ENCODE measurements around the gene SLC1A4.
"Not testable (repeated sequence)": the region's sequence is repeated elsewhere in the genome, so short reads cannot be mapped to it uniquely, and the experiment has no call there.

SLC1A4 gene

DNA sequence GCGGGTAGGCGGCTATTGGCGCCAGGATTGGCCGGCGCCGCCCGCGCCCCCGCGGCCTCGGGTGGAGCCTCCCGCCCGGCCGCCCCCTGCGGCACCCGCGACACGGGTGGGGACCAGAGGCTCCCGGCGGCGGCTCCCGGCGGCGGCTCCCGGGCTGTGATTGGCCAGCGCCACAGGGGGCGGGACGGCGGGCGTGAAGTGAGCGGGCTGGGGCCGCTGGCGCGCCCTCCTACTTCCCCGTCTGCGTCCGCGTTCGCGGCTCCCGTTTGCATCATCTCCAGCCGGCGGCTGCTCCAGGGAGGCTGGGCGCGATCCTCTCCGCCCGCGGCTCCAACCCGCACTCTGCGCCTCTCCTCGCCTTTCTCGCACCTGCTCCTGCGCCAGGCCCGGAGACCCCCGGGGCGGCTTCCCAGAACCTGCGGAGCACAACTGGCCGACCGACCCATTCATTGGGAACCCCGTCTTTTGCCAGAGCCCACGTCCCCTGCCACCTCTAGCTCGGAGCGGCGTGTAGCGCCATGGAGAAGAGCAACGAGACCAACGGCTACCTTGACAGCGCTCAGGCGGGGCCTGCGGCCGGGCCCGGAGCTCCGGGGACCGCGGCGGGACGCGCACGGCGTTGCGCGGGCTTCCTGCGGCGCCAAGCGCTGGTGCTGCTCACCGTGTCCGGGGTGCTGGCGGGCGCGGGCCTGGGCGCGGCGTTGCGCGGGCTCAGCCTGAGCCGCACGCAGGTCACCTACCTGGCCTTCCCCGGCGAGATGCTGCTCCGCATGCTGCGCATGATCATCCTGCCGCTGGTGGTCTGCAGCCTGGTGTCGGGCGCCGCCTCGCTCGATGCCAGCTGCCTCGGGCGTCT lies at the start of gene SLC1A4:
Gene SLC1A4, plus strand, starts transcription at position 274 of the 856 bp plus-strand sequence. Its CDS starts 245 bp downstream, at position 519.
- peak; percentile 81 for DNase-seq

DNA sequence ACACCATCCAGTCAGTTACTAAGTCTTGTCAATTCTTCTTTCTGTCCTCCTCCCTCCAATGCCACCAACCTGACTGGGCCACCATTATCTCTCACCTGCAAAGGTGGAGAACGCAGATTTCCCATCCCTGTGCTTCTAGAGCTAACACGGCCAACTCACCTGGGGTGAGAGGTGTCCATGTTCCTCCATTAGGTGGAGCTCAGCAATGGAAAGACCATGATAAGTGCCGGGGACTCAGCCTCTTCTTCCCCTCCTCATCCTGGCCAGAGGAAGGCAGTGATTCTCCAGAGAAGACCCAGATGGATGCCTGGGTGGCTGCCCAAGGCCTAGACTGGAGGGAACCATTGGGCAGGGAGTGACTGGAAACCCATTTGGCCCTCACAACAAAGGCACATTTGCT lies 48.1 kb upstream of the SLC1A4 start:
- DNase-seq = no peak

DNA sequence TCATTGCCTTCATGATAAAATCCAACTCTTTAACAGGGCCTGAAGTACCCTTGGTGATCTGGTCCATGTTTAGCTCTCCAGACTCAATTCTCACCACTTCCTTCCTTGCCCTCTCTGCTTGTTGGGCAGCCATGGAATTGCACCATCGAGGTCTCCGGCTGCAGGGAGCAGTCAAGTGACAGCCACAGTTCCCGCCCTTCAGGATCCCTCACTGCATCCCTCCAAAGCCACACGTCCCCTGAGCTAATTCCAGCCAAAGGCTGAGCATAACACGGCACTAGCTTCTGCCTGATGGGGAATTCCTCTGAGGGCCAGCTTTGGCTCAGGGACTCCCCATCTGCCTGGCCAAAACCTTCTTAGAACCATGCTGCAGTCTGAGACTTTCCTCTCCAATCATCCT lies 47.4 kb upstream of the SLC1A4 start:
- DNase-seq = no peak

DNA sequence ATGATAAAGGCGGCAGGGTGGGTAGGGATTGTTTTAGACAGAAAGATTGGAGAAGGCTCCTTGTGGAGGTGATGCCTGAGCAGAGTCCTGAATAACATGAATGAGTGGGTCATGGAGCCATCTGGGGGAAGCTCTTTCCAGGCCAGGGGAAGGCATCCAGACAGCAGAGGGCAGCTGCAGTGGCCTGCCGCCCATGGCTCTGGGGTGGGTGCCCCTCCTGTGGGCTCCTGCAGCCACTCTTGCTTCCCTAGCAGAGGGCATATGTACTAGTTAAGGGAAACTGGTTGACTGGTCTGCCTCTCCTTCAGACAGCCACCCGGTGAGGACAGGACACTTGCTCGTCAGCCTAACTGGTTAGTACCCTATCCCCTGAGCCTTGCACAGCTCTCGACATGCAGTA lies 46.5 kb upstream of the SLC1A4 start:
- DNase-seq = no peak

DNA sequence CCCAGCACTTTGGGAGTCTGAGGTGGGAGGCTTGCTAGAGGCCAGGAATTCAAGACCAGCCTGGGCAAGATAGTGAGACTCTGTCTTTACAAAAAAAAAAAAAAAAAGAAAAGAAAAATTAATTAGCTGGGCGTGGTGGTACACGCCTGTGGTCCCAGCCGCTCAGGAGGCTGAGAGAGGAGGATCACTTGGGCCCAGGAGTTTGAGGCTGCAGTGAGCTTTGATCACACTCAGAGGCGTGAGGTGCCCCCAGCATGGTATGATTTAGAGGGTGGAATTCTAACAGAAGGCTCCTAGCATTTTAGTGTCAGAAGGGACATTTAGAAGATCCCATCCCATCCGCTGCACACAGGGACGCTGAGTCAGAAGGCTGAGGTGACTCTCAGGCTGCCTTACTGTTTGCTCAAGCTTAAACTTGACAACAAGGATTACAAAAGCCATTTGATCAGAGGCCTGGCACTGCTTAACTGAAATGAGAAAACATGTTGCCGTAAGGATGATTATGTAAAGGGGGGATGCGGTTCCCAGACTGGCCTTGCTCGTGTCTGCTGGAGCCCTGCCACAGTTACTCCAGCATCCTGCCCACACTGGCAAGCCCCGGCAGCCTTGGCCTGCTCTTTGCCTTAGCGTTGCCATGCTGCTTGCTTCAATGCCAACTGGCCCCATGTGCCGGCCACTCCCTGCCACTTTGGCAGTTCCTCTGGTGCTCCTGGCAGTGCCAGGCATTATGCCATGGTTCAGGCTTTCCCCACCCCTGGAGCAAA lies 45.6 kb upstream of the SLC1A4 start:
- DNase-seq = no peak

DNA sequence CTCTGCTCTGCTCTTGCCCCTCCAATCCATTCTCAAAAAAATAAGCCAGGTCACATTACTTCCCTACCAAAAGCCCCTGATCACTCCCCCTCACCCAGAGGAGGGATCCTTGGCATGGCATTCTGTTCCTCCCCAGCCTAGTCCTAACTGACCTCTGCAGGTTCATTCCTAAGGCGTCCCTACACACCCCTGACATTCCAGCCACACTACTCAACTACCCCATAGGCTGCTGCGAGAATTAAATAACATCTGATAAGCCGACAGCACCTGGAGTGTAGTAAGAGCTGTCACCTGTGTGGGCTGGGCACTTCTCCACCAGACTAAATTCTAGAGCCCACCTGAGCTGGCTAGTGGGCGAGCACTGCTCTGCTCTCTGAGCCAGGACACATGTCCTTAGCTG lies 44.7 kb upstream of the SLC1A4 start:
- DNase-seq = no peak

DNA sequence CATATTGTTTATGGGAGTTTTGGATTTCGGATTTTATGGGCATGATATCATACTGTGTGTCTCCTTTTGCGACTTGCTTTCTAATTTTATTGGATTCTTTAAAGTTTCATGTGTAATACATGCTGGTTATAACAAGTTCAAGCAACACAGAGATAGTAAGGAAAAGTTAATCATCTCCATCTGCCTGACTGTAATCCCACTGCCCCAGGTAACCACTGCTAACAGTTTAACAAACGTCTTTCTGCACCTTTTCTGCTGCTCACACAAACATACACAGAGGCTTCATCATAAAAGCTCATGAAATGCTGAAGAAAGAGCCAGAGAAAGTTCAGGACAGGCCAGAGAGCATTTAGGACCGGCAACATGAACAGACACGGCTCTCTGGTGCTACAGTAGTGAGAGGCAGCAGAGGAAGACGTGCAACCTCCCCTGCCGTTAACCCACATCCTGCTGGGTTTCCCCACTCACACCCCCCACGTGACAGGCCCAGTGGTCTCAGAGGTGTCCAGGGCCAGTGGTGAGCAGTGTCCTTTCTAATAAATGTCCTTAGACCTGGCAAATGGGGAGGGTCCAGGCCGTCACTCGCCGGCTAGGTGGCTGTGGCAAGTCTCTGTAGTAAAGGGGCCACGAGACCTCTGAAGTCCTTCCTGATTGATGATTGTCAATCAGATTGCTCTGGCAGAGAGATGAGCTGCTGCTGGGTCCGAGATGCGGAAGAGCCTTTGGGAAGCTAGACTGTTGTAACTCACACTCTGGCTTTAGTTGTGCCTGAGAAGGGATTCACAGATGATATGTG lies 43.0 kb upstream of the SLC1A4 start:
- DNase-seq = no peak

DNA sequence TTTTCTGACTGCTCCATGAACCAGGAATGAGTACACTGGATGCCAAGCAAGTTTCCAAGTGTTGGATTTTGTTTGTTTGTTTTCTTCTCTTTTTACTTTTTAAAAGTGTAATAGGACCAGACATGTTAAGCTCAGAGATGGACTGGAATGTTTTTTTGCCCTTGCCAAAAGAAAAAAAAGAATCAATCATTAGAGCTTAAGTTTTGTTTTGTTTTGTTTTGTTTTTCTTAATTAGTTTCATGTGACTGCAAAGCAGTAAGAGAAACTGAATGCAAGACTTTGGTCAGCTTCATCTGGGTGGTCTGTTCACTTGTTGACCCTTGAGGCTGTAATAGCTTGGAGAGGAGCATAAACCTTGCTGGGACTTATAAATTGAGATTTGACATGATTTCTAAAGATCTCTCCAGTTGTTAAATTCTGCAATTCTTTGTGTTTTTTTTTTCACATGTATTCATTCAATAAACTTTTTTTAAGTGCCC lies 42.4 kb upstream of the SLC1A4 start:
- no peak for DNase-seq

DNA sequence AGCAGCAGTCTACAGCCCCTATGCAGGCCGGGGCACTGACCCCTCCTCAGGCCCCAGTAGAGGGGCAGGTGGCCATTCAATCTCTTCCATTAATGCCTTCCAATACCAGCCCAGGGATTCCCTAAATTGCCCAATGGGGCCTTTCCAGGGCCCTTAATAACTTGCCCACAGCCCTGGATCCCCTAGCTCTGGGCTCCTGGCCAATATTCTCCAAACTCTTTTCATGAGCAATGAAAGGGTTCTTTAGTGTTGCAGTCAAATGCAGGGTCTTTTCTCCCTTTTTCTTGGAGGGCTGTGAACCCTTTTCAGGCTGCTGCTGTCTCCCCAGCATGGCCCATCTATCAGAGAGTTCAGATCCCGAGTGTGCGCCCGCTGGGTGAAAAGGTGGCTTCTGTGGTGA lies 41.3 kb upstream of the SLC1A4 start:
- DNase-seq = no peak

DNA sequence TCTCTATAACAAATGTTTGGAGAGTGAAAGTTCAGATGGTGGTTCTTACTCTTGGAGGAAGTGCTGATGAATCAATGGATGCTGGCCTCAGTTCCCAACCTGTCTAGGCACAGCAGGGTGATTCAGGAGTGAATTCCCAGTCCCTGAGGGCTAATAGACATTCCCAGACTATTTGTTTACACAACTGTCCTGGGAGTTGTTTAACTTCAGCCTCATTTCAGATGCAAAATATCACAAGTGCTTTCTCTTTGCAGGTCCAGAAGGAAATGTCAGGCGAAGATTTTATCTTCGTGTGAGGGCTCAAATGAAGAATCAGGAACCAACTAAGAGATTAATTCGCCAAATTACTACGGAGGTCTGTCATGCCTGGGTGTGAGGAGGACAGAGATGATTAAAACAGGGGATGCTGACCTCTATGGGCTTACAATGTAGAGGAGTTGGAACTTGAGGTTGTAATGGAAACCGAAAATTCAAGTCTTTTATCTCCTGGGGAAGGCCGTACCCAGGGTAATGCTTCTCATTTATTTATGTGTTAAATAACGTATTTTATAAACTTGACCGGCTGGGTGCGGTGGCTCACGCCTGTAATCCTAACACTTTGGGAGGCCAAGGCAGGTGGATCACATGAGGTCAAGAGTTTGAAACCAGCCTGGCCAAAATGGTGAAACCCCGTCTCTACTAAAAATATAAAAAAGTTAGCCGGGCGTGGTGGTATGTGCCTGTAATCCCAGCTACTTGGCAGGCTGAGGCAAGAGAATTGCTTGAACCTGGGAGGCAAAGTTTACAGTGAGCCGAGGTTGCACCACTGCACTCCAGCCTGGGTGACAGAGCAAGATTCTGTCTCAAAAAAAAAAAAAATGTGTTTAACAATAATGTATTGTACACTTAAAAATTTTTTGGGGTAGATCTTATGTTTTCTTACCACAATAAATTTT lies 38.7 kb upstream of the SLC1A4 start:
- DNase-seq = no peak

DNA sequence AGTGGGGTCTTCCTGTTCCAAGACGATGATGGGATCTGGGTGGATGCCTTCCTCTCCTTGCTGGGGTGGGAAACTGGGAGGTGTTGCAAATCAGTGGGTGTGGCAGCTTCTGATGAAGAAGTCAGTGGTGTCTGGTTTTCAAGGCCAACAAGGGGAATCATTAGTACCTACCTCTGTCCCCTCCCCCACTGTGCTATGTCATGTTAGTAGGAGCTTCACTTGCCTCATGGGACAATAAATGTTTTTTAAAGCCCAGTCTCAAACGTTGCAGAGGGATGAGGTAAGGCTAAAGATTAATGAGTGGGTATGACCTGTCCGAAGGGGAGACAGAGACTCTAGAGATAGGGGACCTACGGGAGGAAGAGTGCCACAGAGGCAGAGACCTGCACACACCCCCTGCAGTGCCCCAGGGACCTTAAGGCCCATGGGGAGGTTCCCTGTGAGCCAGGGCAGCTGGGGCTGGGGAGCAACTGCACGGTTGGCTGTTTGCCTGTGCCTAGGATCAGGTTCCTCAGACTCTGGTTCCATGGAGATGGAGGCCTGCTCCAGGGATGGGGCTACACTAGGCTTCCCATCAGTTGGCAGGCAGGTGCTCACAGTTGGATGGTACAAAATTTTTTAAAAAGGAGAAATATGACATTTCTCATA lies 37.8 kb upstream of the SLC1A4 start:
- DNase-seq = no peak

DNA sequence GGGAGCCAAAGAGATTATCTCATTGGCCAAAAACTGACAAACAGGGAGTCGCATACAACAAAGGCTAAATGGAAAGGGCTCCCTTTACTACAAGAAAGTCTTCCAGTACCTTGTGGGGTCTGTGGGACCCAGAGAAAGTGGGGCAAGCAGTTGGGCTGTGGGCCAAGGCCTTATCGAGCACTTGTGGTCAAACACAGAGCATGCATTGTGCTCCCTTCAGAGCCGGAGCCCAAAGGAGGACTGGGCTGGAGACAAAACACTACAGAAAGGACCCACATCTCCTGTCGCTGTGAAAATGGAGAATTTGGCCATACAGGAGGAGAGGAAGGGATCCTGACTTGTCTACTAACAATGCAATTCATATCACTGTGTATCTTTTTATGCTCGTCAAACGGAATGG lies 37.1 kb upstream of the SLC1A4 start:
- no peak for DNase-seq

DNA sequence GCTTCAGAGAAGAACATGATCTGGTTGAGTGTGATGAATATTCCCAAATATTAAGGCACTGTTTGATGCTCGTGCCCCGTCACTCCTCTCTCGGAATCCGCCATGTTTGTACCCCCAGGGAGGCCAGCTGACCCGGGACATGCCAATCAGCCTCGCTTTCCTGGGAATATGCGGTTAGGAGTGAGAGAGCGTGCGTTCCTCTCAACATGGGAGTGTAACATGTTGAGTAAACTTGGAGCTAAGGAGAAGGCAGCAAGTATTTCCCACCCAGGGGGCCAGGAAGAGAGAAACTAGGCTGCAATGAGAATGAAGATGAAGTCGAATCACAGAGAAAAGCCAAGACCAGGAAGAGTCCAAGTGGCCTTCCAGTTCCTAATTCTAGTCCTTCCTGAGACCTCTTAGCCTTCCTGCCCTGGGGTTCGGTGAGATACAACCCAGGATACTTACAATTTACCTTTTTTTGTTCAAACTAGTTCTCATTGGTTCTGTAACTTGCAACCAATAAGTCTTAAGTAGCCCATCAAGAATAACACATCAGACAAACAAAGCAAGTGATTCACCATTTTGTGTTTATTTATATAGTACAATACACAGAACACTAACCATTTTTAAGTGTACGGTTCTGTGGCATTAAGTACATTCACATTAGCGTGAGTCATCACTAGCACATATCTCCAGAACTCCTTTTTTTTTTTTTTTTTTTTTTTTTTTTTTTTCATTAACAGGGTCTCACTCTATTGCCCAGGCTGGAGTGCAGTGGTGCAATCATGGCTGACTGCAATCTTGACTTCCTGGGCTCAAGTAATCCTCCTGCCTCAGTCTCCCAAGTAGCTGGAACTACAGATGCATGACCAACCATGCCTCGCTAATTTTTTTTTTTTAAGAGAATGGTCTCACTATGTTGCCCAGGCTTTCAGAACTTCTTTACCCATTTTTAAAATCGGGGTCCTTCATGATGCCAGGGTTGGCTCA lies 36.4 kb upstream of the SLC1A4 start:
- DNase-seq = no peak

DNA sequence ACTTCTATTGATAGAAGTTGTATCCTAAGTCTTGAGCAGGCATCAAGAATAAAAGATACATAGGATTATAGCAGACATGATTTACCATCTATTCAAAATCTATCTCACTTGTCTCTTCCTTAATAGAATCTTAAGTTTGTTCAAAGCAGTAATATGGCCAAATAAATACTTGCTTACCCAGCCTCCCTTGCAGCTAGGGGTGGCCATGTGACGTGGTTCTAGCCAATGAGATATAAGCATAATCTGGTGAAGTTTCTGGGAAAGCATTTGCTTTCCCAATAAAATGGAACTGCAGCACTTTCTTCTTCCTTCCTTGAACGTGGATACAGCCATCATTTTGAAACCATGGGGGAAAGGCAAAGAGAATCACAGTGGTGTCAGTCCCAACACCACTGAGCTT lies 33.7 kb upstream of the SLC1A4 start:
- DNase-seq = no peak

DNA sequence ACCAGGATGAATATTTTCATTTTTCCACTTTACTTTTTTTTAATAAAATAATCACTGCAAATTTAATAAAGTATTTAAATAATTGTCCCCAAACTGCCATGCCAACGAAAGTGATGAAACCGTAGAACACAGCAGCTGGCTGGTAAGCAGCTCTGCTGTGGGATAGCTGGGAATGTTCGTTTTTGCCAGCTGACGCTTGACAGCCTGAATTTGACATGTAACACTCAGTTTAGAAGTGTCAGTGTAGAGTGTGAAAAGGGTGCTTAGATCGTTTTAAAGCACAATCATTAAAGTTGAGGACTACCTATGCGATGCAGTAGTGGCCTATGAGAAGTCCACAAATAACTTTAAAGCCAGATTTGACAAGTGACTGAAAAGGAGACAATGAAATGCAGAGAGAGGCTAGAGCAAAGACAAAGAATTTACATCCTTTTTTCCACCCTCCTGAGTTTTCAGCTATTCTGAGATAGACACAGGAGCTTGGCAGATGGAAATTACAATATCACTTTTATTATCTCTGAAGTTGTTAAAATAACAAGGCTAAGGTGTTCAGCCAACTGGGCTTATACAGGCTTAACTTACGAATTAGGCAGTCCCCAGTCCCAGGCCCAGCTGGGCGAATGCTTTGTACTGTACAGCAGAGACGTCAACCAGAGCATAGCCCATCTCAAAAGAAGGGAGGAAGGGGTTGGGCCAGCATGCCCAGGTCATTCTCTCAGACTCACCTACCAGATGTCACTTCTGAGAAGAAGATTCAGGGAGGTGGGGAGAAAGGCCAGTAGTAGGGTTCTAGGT lies 31.9 kb upstream of the SLC1A4 start:
- no peak for DNase-seq

DNA sequence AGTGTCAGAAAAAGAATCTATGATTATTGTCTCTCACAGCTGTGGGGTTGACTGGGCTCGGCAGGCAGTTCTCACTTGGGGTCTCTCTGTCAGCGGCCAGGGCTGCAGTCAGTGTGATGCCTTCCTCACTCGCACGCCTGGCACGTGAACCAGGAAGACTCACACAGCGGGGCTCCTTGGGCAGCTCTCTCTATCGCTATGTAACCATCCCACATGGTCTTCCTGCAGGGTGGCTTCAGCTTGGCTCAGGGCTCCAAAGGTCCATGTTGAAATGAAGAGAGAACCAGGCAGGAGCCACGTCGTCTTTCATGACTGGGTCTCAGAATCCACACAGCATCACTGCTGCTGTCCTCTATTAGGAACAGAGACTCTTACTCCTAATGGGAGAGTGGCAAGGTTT lies 30.6 kb upstream of the SLC1A4 start:
- no peak for DNase-seq

DNA sequence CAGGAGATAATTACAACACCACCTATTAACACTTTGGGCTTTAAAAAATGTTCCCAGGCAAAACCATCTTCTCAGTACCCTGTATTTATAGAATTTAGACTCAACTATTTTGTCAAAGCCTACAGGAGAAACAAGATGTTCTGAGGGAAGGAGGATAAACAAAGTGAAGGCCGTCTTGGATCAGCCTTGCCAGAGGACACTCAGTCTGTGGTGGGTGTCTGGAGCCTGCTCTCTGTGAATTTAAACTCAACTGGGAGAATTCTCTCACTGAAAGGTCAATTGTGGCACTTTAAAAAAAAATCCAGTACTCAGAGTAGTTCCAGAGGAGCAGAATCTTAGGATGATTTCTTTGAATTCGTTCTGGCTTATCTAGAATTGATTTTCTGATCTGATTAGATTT lies 28.4 kb upstream of the SLC1A4 start:
- DNase-seq = no peak

DNA sequence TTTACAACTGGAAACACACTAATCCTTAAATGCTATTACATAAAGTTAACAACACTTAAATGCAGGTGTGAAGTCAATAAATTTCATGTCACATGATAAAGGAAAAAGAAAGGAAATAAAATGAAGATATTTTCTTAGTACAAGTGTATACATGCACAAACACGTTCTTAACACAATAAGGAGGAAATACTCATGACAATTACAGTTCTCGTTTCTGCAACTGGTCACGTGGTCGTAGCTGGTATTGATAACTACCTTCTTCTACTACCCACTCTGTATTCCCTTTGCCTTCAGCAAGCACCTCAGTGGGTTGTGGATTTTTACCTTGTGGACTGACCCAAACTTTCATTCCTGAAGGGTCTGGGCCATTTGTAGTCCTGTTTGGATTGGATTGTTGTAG lies 26.1 kb upstream of the SLC1A4 start:
- DNase-seq = not testable (repeated sequence)

DNA sequence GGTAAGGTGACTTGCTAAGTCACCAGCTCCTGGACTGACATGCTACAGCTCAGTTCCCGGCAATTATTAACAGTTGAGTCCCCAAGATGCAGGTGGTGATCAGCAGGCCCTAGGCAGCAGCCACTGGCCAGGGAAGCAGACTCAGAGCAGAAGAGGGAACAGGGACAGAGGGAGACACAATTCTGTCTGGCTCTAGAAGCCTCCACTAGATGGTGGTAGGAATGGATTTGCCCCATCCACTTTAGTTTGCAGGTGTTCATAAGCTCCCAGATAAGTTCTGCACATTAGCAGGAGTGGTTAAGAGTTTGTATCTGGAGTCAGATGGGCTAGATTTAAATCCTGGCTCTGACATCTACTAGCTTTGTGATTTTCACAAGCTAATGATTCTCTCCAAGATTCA lies 25.5 kb upstream of the SLC1A4 start:
- DNase-seq = no peak

DNA sequence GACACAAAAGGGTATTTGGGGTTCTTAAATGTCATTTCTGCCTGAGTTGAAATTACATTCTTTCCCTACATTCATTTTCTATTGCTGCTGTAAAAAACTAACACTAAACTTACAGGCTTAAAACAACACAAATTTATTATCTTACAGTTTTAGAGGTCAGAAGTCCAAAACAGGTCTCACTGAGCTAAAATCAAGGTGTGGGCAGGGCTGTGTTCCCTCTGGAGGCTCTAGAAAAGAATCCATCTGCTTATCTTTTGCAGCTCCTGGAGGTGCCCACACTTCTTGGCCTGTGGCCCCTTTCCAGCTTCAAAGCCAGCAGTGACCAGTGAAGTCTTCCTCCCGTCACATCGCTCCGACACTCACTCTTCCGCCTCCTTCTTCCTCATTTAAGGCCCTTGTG lies 23.2 kb upstream of the SLC1A4 start:
- no peak for DNase-seq

Measured in NCI-H1694 treated with DMSO at 0.1 percent for 48 hours (cell line).